ENCODE measurements around the gene CLIP2.
"Not testable (repeated sequence)": the region's sequence is repeated elsewhere in the genome, so short reads cannot be mapped to it uniquely, and the experiment has no call there.

CLIP2 gene

GRCh38 chr7:74430409-74430808 is 141.2 kb downstream of the CLIP2 start:
- not testable (repeated sequence) for H3K27me3 ChIP-seq (ENCODE audit: control insufficient read depth, insufficient read depth, low read length, poor library complexity, severe bottlenecking); H3K9me3 ChIP-seq (ENCODE audit: control insufficient read depth, low read length); H3K4me3 ChIP-seq (ENCODE audit: insufficient read depth, low read depth, low read length); H3K36me3 ChIP-seq (ENCODE audit: control insufficient read depth, insufficient read depth, low read length); H3K4me1 ChIP-seq (ENCODE audit: control insufficient read depth, insufficient read depth, low read length); H3K27ac ChIP-seq (ENCODE audit: insufficient read depth, low read depth, low read length, poor library complexity, severe bottlenecking)
- 84 to 92% methylated on average over 9 of the region's 9 CpGs for WGBS, 2 experiments

DNA sequence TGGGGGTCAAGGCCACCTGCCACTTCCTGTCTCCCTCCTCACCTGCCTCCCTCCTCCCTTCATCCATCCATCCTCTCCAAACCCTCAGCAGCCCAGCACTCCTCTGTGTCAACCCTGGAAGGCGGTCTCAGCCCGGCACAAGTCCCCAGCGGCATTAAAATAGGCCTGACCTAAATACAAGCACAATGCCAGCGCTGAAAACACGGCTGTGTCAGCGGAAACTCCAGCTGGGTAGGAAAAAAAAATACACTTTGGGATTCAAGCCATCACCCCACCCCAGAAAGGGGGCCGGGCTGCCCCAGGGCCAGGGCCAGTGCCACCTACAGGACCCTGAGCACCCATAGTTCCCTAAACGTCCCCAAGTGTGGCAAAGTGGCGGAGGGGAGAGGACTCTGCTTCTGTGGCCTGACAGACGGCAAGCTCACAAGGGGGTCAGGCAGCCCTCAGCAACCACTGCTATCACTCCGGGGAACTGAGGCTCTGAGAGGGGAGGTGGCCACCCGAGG is 141.8 kb downstream of the CLIP2 start:
- Histone ChIP-seq H3K4me1 (ENCODE audit: control insufficient read depth, insufficient read depth, low read length) (no peaks in the 10 kb centered on the region), H3K4me3 (ENCODE audit: insufficient read depth, low read depth, low read length) (no peak overlapping the region), H3K9me3 (ENCODE audit: control insufficient read depth, low read length) (no peaks in the 10 kb centered on the region), H3K36me3 (ENCODE audit: control insufficient read depth, insufficient read depth, low read length) (no peaks in the 10 kb centered on the region), H3K27me3 (ENCODE audit: control insufficient read depth, insufficient read depth, low read length, poor library complexity, severe bottlenecking) (no peaks in the 10 kb centered on the region), H3K27ac (ENCODE audit: insufficient read depth, low read depth, low read length, poor library complexity, severe bottlenecking) (no peak overlapping the region)
- WGBS, 2 experiments, result 42 to 47% methylated on average over 12 of the region's 12 CpGs

DNA sequence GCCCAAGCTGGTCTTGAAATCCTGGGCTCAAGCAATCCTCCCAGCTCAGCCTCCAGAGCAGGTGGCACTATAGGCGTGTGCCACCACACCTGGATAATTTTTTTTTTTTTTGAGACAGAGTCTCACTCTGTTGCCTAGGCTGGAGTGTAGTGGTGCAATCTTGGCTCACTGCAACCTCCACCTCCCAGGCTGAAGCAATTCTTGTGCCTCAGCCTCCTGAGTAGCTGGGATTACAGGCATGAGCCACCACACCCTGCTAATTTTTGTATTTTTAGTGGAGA is 148.0 kb downstream of the CLIP2 start:
- 90 to 100% methylated on average over 1 of the region's 1 CpG for WGBS, 2 experiments
- H3K27me3 ChIP-seq (ENCODE audit: control insufficient read depth, insufficient read depth, low read length, poor library complexity, severe bottlenecking); H3K9me3 ChIP-seq (ENCODE audit: control insufficient read depth, low read length); H3K4me1 ChIP-seq (ENCODE audit: control insufficient read depth, insufficient read depth, low read length); H3K4me3 ChIP-seq (ENCODE audit: insufficient read depth, low read depth, low read length); H3K27ac ChIP-seq (ENCODE audit: insufficient read depth, low read depth, low read length, poor library complexity, severe bottlenecking); H3K36me3 ChIP-seq (ENCODE audit: control insufficient read depth, insufficient read depth, low read length): not testable (repeated sequence)

- peaks cover 2% of the 10 kb centered on the region for H3K4me1 ChIP-seq (ENCODE audit: control insufficient read depth, insufficient read depth, low read length)
- 92 to 96% methylated on average over 1 to 2 of the region's 2 CpGs for WGBS, 2 experiments
- no peak overlapping the region for H3K4me3 ChIP-seq (ENCODE audit: insufficient read depth, low read depth, low read length)
- no peaks in the 10 kb centered on the region for H3K27me3 ChIP-seq (ENCODE audit: control insufficient read depth, insufficient read depth, low read length, poor library complexity, severe bottlenecking)
- H3K27ac ChIP-seq (ENCODE audit: insufficient read depth, low read depth, low read length, poor library complexity, severe bottlenecking), result no peak overlapping the region
- no peaks in the 10 kb centered on the region for H3K9me3 ChIP-seq (ENCODE audit: control insufficient read depth, low read length)
- H3K36me3 ChIP-seq (ENCODE audit: control insufficient read depth, insufficient read depth, low read length), result no peaks in the 10 kb centered on the region
These were observed 149.1 kb downstream of the CLIP2 start for GRCh38 chr7:74438327-74438726.

GRCh38 chr7:74439541-74439940 is 150.3 kb downstream of the CLIP2 start:
- Histone ChIP-seq H3K4me1 (ENCODE audit: control insufficient read depth, insufficient read depth, low read length) (peaks cover 12% of the 10 kb centered on the region), H3K27me3 (ENCODE audit: control insufficient read depth, insufficient read depth, low read length, poor library complexity, severe bottlenecking) (no peaks in the 10 kb centered on the region), H3K27ac (ENCODE audit: insufficient read depth, low read depth, low read length, poor library complexity, severe bottlenecking) (no peak overlapping the region), H3K9me3 (ENCODE audit: control insufficient read depth, low read length) (no peaks in the 10 kb centered on the region), H3K36me3 (ENCODE audit: control insufficient read depth, insufficient read depth, low read length) (no peaks in the 10 kb centered on the region), H3K4me3 (ENCODE audit: insufficient read depth, low read depth, low read length) (no peak overlapping the region)
- 95% methylated on average over 4 of the region's 4 CpGs for WGBS, 2 experiments

DNA sequence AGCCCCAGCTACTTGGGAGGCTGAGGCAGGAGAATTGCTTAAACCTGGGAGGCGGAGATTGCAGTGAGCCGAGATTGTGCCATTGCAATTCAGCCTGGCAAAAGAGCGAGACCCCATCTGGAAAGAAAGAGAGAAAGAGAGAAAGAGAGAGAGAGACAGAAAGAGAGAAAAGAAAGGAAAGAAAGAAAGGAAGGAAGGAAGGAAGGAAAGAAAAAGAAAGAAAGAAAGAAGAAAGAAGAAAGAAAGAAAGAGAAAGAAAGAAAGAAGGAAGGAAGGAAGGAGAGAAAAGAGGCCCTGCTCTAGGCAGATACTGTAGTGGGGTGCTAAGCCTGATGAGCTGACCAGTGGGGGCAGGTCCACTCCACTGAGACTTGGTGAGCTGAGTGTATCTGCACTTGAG is 150.9 kb downstream of the CLIP2 start:
- not testable (repeated sequence) for H3K9me3 ChIP-seq (ENCODE audit: control insufficient read depth, low read length); H3K4me3 ChIP-seq (ENCODE audit: insufficient read depth, low read depth, low read length); H3K36me3 ChIP-seq (ENCODE audit: control insufficient read depth, insufficient read depth, low read length); H3K27me3 ChIP-seq (ENCODE audit: control insufficient read depth, insufficient read depth, low read length, poor library complexity, severe bottlenecking); H3K27ac ChIP-seq (ENCODE audit: insufficient read depth, low read depth, low read length, poor library complexity, severe bottlenecking)
- H3K4me1 ChIP-seq (ENCODE audit: control insufficient read depth, insufficient read depth, low read length), result peaks cover 12% of the 10 kb centered on the region
- 90 to 96% methylated on average over 3 of the region's 3 CpGs for WGBS, 2 experiments

GRCh38 chr7:74441801-74442200 is 152.6 kb downstream of the CLIP2 start:
- Histone ChIP-seq H3K9me3 (ENCODE audit: control insufficient read depth, low read length) (no peaks in the 10 kb centered on the region), H3K27me3 (ENCODE audit: control insufficient read depth, insufficient read depth, low read length, poor library complexity, severe bottlenecking) (no peaks in the 10 kb centered on the region), H3K4me3 (ENCODE audit: insufficient read depth, low read depth, low read length) (no peak overlapping the region), H3K36me3 (ENCODE audit: control insufficient read depth, insufficient read depth, low read length) (no peaks in the 10 kb centered on the region), H3K27ac (ENCODE audit: insufficient read depth, low read depth, low read length, poor library complexity, severe bottlenecking) (no peak overlapping the region), H3K4me1 (ENCODE audit: control insufficient read depth, insufficient read depth, low read length) (peaks cover 12% of the 10 kb centered on the region)
- WGBS, 2 experiments, result 85% methylated on average over 10 of the region's 10 CpGs

DNA sequence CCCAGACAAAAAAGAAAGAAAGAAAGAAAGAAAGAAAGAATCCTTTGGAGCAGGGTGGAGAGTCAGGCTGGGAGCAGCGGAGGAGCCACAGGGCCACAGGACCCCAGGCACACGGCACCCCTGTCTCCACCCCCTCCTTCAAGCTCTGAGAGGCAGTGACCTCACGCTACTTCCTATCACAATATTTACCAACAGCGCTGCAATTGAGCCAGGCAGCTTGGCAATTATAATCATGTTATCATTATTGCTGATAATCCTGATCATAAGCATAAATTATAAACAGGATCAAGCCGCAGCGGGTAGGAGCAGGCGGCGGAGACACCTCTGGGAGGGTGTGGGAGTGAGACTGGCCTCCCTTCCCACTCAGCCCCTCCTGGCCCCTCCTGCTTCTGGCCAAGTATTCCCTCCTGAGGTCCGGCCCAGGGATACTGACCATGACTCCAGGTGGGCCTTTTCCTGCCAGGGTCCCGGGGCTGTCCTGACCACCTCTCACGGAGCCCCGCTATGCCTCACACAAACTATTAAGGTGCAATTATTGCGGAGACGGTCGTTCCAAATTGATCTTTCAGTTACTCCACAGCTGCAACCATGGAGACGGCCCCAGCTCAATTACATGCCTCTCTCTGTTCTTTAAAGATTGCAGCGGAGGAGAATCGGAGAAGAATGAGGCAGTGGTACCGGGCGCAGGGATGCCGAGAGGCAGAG is 154.5 kb downstream of the CLIP2 start:
- 86 to 88% methylated on average over 21 of the region's 21 CpGs for WGBS, 2 experiments
- Histone ChIP-seq H3K27me3 (ENCODE audit: control insufficient read depth, insufficient read depth, low read length, poor library complexity, severe bottlenecking) (no peaks in the 10 kb centered on the region), H3K9me3 (ENCODE audit: control insufficient read depth, low read length) (no peaks in the 10 kb centered on the region), H3K36me3 (ENCODE audit: control insufficient read depth, insufficient read depth, low read length) (no peaks in the 10 kb centered on the region), H3K4me1 (ENCODE audit: control insufficient read depth, insufficient read depth, low read length) (peaks cover 12% of the 10 kb centered on the region), H3K27ac (ENCODE audit: insufficient read depth, low read depth, low read length, poor library complexity, severe bottlenecking) (peak overlapping the region; percentile 1), H3K4me3 (ENCODE audit: insufficient read depth, low read depth, low read length) (no peak overlapping the region)

DNA sequence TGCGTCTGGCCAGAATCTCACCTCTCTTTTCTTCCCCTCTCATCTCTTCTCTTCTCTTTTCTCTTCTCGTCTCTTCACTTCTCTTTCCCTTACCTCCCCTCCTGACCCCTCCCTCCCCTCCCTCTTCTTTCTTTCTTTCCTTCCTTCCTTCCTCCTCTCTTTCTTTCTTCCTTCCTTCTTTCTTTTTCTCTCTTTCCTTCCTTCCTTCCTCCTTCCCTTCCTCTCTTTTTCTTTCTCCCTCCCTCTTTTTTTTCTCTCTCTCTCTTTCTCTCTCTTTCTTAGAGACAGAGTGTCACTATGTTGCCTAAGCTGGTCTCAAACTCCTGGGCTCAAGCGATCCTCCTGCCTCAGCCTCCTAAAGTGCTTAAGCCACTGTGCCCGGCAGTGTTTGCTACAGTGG is 159.9 kb downstream of the CLIP2 start:
- WGBS, 2 experiments, result 87 to 91% methylated on average over 4 of the region's 4 CpGs
- Histone ChIP-seq H3K4me1 (ENCODE audit: control insufficient read depth, insufficient read depth, low read length) (peaks cover 3% of the 10 kb centered on the region), H3K9me3 (ENCODE audit: control insufficient read depth, low read length) (no peaks in the 10 kb centered on the region), H3K27ac (ENCODE audit: insufficient read depth, low read depth, low read length, poor library complexity, severe bottlenecking) (no peak overlapping the region), H3K36me3 (ENCODE audit: control insufficient read depth, insufficient read depth, low read length) (no peaks in the 10 kb centered on the region), H3K27me3 (ENCODE audit: control insufficient read depth, insufficient read depth, low read length, poor library complexity, severe bottlenecking) (no peaks in the 10 kb centered on the region), H3K4me3 (ENCODE audit: insufficient read depth, low read depth, low read length) (no peak overlapping the region)

- no peaks in the 10 kb centered on the region for H3K9me3 ChIP-seq (ENCODE audit: control insufficient read depth, low read length)
- 65 to 69% methylated on average over 15 of the region's 15 CpGs for WGBS, 2 experiments
These were observed 160.7 kb downstream of the CLIP2 start for GRCh38 chr7:74449809-74450397.

More at GRCh38 chr7:74449809-74450397, 160.7 kb downstream of the CLIP2 start:
- Histone ChIP-seq H3K36me3 (ENCODE audit: control insufficient read depth, insufficient read depth, low read length) (no peaks in the 10 kb centered on the region), H3K4me3 (ENCODE audit: insufficient read depth, low read depth, low read length) (no peak overlapping the region), H3K27ac (ENCODE audit: insufficient read depth, low read depth, low read length, poor library complexity, severe bottlenecking) (no peak overlapping the region), H3K27me3 (ENCODE audit: control insufficient read depth, insufficient read depth, low read length, poor library complexity, severe bottlenecking) (no peaks in the 10 kb centered on the region), H3K4me1 (ENCODE audit: control insufficient read depth, insufficient read depth, low read length) (no peaks in the 10 kb centered on the region)

Data from ectodermal cell (in vitro differentiated cells).